ENCODE measurements around the gene PHKB. TPM values are rescaled to one million over a fixed set of nuclear protein-coding genes. Genes with fewer than 3 reads are reported as not detected.

PHKB gene
- total RNA-seq, 1 donor from 2014 or later = 49.6 TPM

DNA sequence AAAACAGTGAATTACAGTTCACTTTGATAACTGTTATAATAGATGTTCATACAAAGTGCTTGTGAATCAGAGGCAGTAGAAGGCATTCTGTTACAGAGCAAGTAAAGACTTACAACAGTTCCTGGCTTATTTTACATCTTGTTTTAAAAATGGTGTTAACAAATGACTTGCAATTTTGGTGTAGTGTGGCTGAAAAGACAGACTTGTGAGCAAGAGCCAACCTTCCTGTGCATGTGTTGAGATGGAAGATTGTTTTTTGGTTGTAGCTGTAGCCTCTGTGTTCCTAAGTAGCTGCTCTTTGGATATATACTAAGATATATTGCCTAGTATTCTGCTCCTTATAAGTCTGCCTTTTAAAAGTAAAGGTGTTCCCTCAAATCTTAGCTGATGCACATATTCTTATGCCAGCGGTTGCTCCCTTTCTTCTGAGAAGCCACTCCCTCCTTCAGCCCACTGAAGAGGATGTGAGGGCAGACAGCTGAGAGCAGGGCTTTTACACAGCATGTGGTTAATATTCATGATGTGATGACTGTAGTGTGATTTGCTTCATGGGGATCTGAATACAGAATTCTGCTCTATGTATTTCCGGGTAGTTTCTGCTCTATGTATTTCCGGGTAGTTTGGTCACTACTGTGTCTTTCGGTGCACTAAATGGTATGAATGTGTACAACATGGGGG lies 182.3 kb downstream of the PHKB start:
- Mint-ChIP-seq H3K4me1 (ENCODE audit: low read depth, unreplicated experiment) (peaks cover 14% of the 10 kb centered on the region), H3K27me3 (ENCODE audit: low read depth, unreplicated experiment) (no peaks in the 10 kb centered on the region), H3K9me3 (ENCODE audit: unreplicated experiment) (no peaks in the 10 kb centered on the region), H3K27ac (ENCODE audit: unreplicated experiment) (peak overlapping the region; percentile 23), H3K36me3 (ENCODE audit: low read depth, unreplicated experiment) (no peaks in the 10 kb centered on the region), H3K4me3 (ENCODE audit: unreplicated experiment) (no peak overlapping the region)
- DNase-seq (ENCODE audit: low read depth) (peak; percentile 11), FAIRE-seq (no peak)
- no peak overlapping the region for H3K9ac ChIP-seq (ENCODE audit: low read length)
- no peaks in the 10 kb centered on the region for H3K9me3 ChIP-seq (ENCODE audit: insufficient read depth, low read depth, low read length)
- no peak overlapping the region for H2AFZ ChIP-seq (ENCODE audit: low read depth, low read length)
- TF ChIP-seq, protein P1, sequence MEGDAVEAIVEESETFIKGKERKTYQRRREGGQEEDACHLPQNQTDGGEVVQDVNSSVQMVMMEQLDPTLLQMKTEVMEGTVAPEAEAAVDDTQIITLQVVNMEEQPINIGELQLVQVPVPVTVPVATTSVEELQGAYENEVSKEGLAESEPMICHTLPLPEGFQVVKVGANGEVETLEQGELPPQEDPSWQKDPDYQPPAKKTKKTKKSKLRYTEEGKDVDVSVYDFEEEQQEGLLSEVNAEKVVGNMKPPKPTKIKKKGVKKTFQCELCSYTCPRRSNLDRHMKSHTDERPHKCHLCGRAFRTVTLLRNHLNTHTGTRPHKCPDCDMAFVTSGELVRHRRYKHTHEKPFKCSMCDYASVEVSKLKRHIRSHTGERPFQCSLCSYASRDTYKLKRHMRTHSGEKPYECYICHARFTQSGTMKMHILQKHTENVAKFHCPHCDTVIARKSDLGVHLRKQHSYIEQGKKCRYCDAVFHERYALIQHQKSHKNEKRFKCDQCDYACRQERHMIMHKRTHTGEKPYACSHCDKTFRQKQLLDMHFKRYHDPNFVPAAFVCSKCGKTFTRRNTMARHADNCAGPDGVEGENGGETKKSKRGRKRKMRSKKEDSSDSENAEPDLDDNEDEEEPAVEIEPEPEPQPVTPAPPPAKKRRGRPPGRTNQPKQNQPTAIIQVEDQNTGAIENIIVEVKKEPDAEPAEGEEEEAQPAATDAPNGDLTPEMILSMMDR (IDR thresholded peaks at IDR 0.05; ENCODE audit: insufficient read depth, low read depth, low read length) = no peak
- no peak for TF ChIP-seq EZH2 (IDR thresholded peaks at IDR 0.05; ENCODE audit: insufficient read depth, low read length)
- no peaks in the 10 kb centered on the region for H3K79me2 ChIP-seq (ENCODE audit: insufficient read depth, low read length)
- H3K4me3 ChIP-seq (ENCODE audit: insufficient read depth, low read depth, low read length) = no peak overlapping the region
- H4K20me1 ChIP-seq (ENCODE audit: insufficient read depth, low read length) = no peaks in the 10 kb centered on the region
- no peaks in the 10 kb centered on the region for H3K27me3 ChIP-seq (ENCODE audit: insufficient read depth, low read length)
- H3K36me3 ChIP-seq (ENCODE audit: insufficient read depth, low read length) = peaks cover 3% of the 10 kb centered on the region
- peak overlapping the region; percentile 29 for H3K4me2 ChIP-seq (ENCODE audit: low read length)
- H3K4me1 ChIP-seq (ENCODE audit: insufficient read depth, low read length) = peaks cover 11% of the 10 kb centered on the region
- H3K27ac ChIP-seq (ENCODE audit: low read depth, low read length) = no peak overlapping the region

DNA sequence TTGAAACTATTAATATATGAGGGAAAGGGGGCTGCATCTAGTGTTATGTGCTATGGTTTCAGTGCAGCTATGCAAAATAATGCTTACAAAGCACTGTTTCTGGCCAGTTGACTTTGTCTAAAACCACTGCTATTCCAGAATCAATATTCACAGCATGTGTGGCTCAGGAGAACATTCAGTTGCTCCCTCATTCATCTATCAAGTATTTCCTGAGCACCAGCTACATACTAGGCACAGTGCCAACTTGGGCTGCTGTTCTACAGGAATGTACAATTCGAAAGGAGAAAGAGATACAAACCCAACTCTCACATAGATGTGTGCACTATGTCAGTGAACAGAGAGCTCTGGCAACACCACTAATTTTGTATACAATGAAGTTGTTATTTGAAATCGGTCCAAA lies 183.0 kb downstream of the PHKB start:
- H3K27ac Mint-ChIP-seq (ENCODE audit: unreplicated experiment) = peak overlapping the region; percentile 23
- Histone ChIP-seq H4K20me1 (ENCODE audit: insufficient read depth, low read length) (no peaks in the 10 kb centered on the region), H3K79me2 (ENCODE audit: insufficient read depth, low read length) (no peaks in the 10 kb centered on the region), H3K27ac (ENCODE audit: low read depth, low read length) (no peak overlapping the region), H3K9ac (ENCODE audit: low read length) (no peak overlapping the region), H3K4me2 (ENCODE audit: low read length) (peak overlapping the region; percentile 29), H3K27me3 (ENCODE audit: insufficient read depth, low read length) (no peaks in the 10 kb centered on the region), H2AFZ (ENCODE audit: low read depth, low read length) (no peak overlapping the region), H3K9me3 (ENCODE audit: insufficient read depth, low read depth, low read length) (no peaks in the 10 kb centered on the region), H3K36me3 (ENCODE audit: insufficient read depth, low read length) (peaks cover 3% of the 10 kb centered on the region), H3K4me1 (ENCODE audit: insufficient read depth, low read length) (peaks cover 11% of the 10 kb centered on the region), H3K4me3 (ENCODE audit: insufficient read depth, low read depth, low read length) (no peak overlapping the region)
- H3K36me3 Mint-ChIP-seq (ENCODE audit: low read depth, unreplicated experiment) = no peaks in the 10 kb centered on the region
- no peaks in the 10 kb centered on the region for H3K9me3 Mint-ChIP-seq (ENCODE audit: unreplicated experiment)
- no peak overlapping the region for H3K4me3 Mint-ChIP-seq (ENCODE audit: unreplicated experiment)
- FAIRE-seq = peak; percentile 62
- H3K27me3 Mint-ChIP-seq (ENCODE audit: low read depth, unreplicated experiment) = no peaks in the 10 kb centered on the region
- peak; percentile 88 for DNase-seq (ENCODE audit: low read depth)
- peaks cover 14% of the 10 kb centered on the region for H3K4me1 Mint-ChIP-seq (ENCODE audit: low read depth, unreplicated experiment)
- TF ChIP-seq EZH2 (IDR thresholded peaks at IDR 0.05; ENCODE audit: insufficient read depth, low read length) = no peak
- TF ChIP-seq, protein P1 (IDR thresholded peaks at IDR 0.05; ENCODE audit: insufficient read depth, low read depth, low read length) = no peak

DNA sequence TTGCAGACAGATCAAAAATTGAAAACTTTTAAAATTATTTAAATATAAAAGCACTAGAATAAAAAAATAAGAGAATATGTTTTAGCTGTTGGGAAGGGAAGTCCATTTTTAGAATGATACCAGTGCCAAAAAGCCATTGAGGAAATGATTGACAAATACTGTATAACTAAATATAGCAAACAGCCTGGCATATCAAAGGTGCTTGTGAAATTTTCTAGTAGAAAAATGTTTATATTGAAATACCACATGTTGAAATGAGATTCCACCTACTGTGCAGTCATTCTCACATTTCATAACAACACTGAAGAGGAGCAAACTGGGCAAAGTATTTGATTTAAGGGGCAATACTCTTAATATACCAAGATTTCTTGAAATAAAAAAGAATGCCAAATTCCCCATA lies 183.5 kb downstream of the PHKB start:
- H3K4me3 Mint-ChIP-seq (ENCODE audit: unreplicated experiment) = no peak overlapping the region
- H3K4me1 ChIP-seq (ENCODE audit: insufficient read depth, low read length) = peaks cover 11% of the 10 kb centered on the region
- no peak overlapping the region for H3K27ac Mint-ChIP-seq (ENCODE audit: unreplicated experiment)

More for the DNA sequence above, 183.5 kb downstream of the PHKB start:
- Mint-ChIP-seq H3K27me3 (ENCODE audit: low read depth, unreplicated experiment) (no peaks in the 10 kb centered on the region), H3K36me3 (ENCODE audit: low read depth, unreplicated experiment) (no peaks in the 10 kb centered on the region), H3K9me3 (ENCODE audit: unreplicated experiment) (no peaks in the 10 kb centered on the region), H3K4me1 (ENCODE audit: low read depth, unreplicated experiment) (peaks cover 14% of the 10 kb centered on the region)
- no peak overlapping the region for H3K9ac ChIP-seq (ENCODE audit: low read length)
- FAIRE-seq (no peak), DNase-seq (ENCODE audit: low read depth) (no peak)
- no peaks in the 10 kb centered on the region for H3K9me3 ChIP-seq (ENCODE audit: insufficient read depth, low read depth, low read length)
- no peak overlapping the region for H3K4me2 ChIP-seq (ENCODE audit: low read length)
- H3K27me3 ChIP-seq (ENCODE audit: insufficient read depth, low read length) = no peaks in the 10 kb centered on the region
- H2AFZ ChIP-seq (ENCODE audit: low read depth, low read length) = no peak overlapping the region
- H3K36me3 ChIP-seq (ENCODE audit: insufficient read depth, low read length) = peaks cover 7% of the 10 kb centered on the region
- no peak overlapping the region for H3K4me3 ChIP-seq (ENCODE audit: insufficient read depth, low read depth, low read length)
- TF ChIP-seq EZH2 (IDR thresholded peaks at IDR 0.05; ENCODE audit: insufficient read depth, low read length) = no peak
- TF ChIP-seq, protein P1 (IDR thresholded peaks at IDR 0.05; ENCODE audit: insufficient read depth, low read depth, low read length) = no peak
- no peak overlapping the region for H3K27ac ChIP-seq (ENCODE audit: low read depth, low read length)
- no peaks in the 10 kb centered on the region for H3K79me2 ChIP-seq (ENCODE audit: insufficient read depth, low read length)
- H4K20me1 ChIP-seq (ENCODE audit: insufficient read depth, low read length) = no peaks in the 10 kb centered on the region
